GM12878 (cell line): ENCODE measurements around the gene USP21. TPM values are rescaled to one million over a fixed set of nuclear protein-coding genes. Genes with fewer than 3 reads are reported as not detected.

Experiments used
- ATAC-seq: fragments of 200-7000 bp; cut with Tn5 transposase; 3 replicates; pipeline ENCODE4 v1.9.1; 2020; ENCODE audit warnings: mild to moderate bottlenecking, moderate library complexity
- BruUV-seq: library from RNA; stranded (reverse); fragments of 400-500 nt; replicated peaks from 2 replicates; lab custom pipeline; 2021; lab: Mats Ljungman, UMichigan
- CTCF ChIA-PET: fragments of 300-600 bp; sonication (Branson Sonifier 250); formaldehyde crosslinking; extraction: SDS; loops from one replicate; lab custom pipeline; 2021; ENCODE audit warnings: inconsistent platforms; lab: Yijun Ruan, JAX
- POLR2A ChIA-PET: fragments of 350-600 bp; formaldehyde crosslinking; extraction: SDS; loops from one replicate; lab custom pipeline; 2021; ENCODE audit warnings: inconsistent platforms; lab: Charles Lee
- RAD21 ChIA-PET: fragments of 300-600 bp; sonication (Branson Sonifier 250); formaldehyde crosslinking; loops from one replicate; lab custom pipeline; 2023; ENCODE audit warnings: antibody characterized with exemption; ENCODE audit not compliant: unreplicated experiment; lab: Charles Lee
- SMC1A ChIA-PET: fragments of 300-600 bp; sonication (Branson Sonifier 250); formaldehyde crosslinking; loops from one replicate; lab custom pipeline; 2023; ENCODE audit not compliant: unreplicated experiment, uncharacterized antibody; lab: Charles Lee
- DNase-seq: peaks from one replicate; pipeline ENCODE4 v3.0.0-alpha.2; 2011; ENCODE audit warnings: low read depth, low spot score
- FAIRE-seq: peaks from 3 replicates; lab custom pipeline; 2011; peaks lifted over from hg19 to GRCh38; lab: Jason Lieb, UNC
- H2AFZ ChIP-seq: 2 replicates; pipeline ENCODE4 v1.6.0; 2011; ENCODE audit warnings: low read depth, low read length, control low read depth; ENCODE audit not compliant: control insufficient read depth
- H3K27ac ChIP-seq: 2 replicates; pipeline ENCODE4 v1.5.1; 2011; ENCODE audit warnings: control low read depth; ENCODE audit not compliant: control insufficient read depth, insufficient read depth
- H3K27me3 ChIP-seq, 2 experiments: replicated peaks in 1 of 2; 2 replicates each; pipeline versions ENCODE4 v1.6.0 to v1.6.1; 2011; ENCODE audit warnings: low read length in 1 of 2; ENCODE audit not compliant: control insufficient read depth in 2 of 2, insufficient read depth in 2 of 2
- H3K36me3 ChIP-seq, 2 experiments: 2 replicates each; pipeline ENCODE4 v1.5.1; 2011; ENCODE audit warnings: low read length in 1 of 2; ENCODE audit not compliant: control insufficient read depth in 2 of 2, insufficient read depth in 2 of 2
- H3K4me1 ChIP-seq: 2 replicates; pipeline ENCODE4 v1.6.1; 2011; ENCODE audit warnings: mild to moderate bottlenecking, low read length, moderate library complexity, mixed read lengths; ENCODE audit not compliant: control insufficient read depth, insufficient read depth
- H3K4me2 ChIP-seq: 2 replicates; pipeline ENCODE4 v1.6.0; 2011; ENCODE audit warnings: control low read depth; ENCODE audit not compliant: control insufficient read depth, insufficient read depth
- H3K4me3 ChIP-seq: fragments of 200-600 bp; sonication (generic); 2 replicates; pipeline ENCODE4 v1.5.1; 2016
- H3K79me2 ChIP-seq: 2 replicates; pipeline ENCODE4 v1.6.0; 2011; ENCODE audit warnings: low read length; ENCODE audit not compliant: control insufficient read depth, insufficient read depth
- H3K9ac ChIP-seq: 2 replicates; pipeline ENCODE4 v1.8.0; 2011; ENCODE audit warnings: low read length, control low read depth, mixed read lengths; ENCODE audit not compliant: control insufficient read depth, insufficient read depth
- H3K9me3 ChIP-seq: replicated peaks from 3 replicates; pipeline ENCODE4 v1.5.1; 2011; ENCODE audit warnings: mild to moderate bottlenecking, low read length; ENCODE audit not compliant: control insufficient read depth, insufficient read depth
- H4K20me1 ChIP-seq: 2 replicates; pipeline ENCODE4 v1.6.0; 2011; ENCODE audit not compliant: control insufficient read depth, insufficient read depth
- BACH1 ChIP-seq: fragments of 450-650 bp; IDR thresholded peaks from 2 replicates; pipeline ENCODE4 v1.6.1; 2017; ENCODE audit warnings: mild to moderate bottlenecking, borderline replicate concordance
- BRCA1 ChIP-seq: IDR thresholded peaks from 2 replicates; pipeline ENCODE4 v1.6.1; 2011; ENCODE audit warnings: low read depth, low read length, improper control_type of control experiment
- HCFC1 ChIP-seq: fragments of 150-350 bp; IDR thresholded peaks from 2 replicates; pipeline ENCODE4 v1.6.1; 2014; ENCODE audit warnings: low read length
- IRF5 ChIP-seq: fragments of 450-650 bp; IDR thresholded peaks from 2 replicates; pipeline ENCODE4 v1.6.1; 2017; ENCODE audit warnings: borderline replicate concordance
- SMAD5 ChIP-seq: IDR thresholded peaks from 2 replicates; pipeline ENCODE4 v1.6.1; 2016; ENCODE audit warnings: antibody characterized with exemption, low read depth
- ZZZ3 ChIP-seq: IDR thresholded peaks from 2 replicates; pipeline ENCODE4 v1.6.1; 2011; ENCODE audit warnings: low read depth; ENCODE audit not compliant: control insufficient read depth, insufficient read length
- WGBS: methylation state at CpG from one replicate; pipeline ENCODE4 v1.1.6; 2016; ENCODE audit warnings: low lambda C conversion rate; ENCODE audit not compliant: insufficient replicate concordance, insufficient coverage; ENCODE audit errors: missing lambda C conversion rate; 5-methylcytosine and 5-hydroxymethylcytosine counted together
- in situ Hi-C: fragments of 300-500 bp; cut with MboI; formaldehyde crosslinking; loops from 9 replicates; pipeline ENCODE4 v1.14.3; 2018; ENCODE audit warnings: mixed read lengths
- intact Hi-C: fragments of 100-400 bp; cut with micrococcal nuclease; formaldehyde crosslinking; loops from one replicate; pipeline ENCODE4 v1.14.2; 2022; ENCODE audit not compliant: unreplicated experiment
- polyA plus RNA-seq, 11 experiments: library from polyadenylated mRNA; depleted of rRNA in 4 of 11; unstranded in 6 of 11; stranded (reverse) in 5 of 11; fragments of >200 nt; fragmentation: Nextera tagmentation in 4 of 11; fragmentation: Illumina TruSeq in 1 of 11; extraction: Ambion mirVana in 4 of 11; extraction: Trizol in 1 of 11; gene quantifications; 1 replicate in 1 of 11; 2 replicates in 10 of 11; pipeline versions ENCODE4 v1.2.1 to v1.2.3, GENCODE V29; 2011 to 2016; ENCODE audit warnings: inconsistent platforms in 2 of 11, missing spikeins in 2 of 11, low read depth in 1 of 11
- total RNA-seq, 4 experiments: library from RNA; depleted of rRNA in 3 of 4; stranded (reverse); fragments of >200 nt in 3 of 4; fragmentation: Illumina TruSeq in 1 of 4; extraction: Trizol in 1 of 4; gene quantifications; 2 replicates each; pipeline versions ENCODE4 v1.2.1 to v1.2.3, GENCODE V29; 2013 to 2021

USP21 gene
- total and polyA plus RNA-seq, 10 of the 15 experiments (the other 5 are each of a cell fraction or from before 2014, with no cell fraction given): 3.2 to 28.6 (median 16.6) TPM

GRCh38 chr1:161162806-161163205, 3.5 kb downstream of the USP21 start:
- in situ Hi-C loops: no loop called here
- BruUV-seq: no TSS peak
- H3K36me3 ChIP-seq: peaks cover 0 to 12% of the 10 kb centered on the region in 2 experiments; a peak in 3 of 4 replicates
- H3K4me3 ChIP-seq: no peak overlapping the region
- WGBS: 96% methylated on average over 10 of the region's 10 CpGs
- H3K4me2 ChIP-seq: no peak overlapping the region
- H3K79me2 ChIP-seq: peaks cover 8% of the 10 kb centered on the region
- peaks cover 18% of the 10 kb centered on the region for H3K4me1 ChIP-seq
- RAD21 ChIA-PET: interaction anchor here (1.1 kb wide), 1 partner anchor 220 kb away, joined by 3 read pairs; no protein-coding TSS in a partner anchor
- SMC1A ChIA-PET: interaction anchor here (0.9 kb wide), 1 partner anchor 12 kb away, joined by 3 read pairs; no protein-coding TSS in a partner anchor
- H2AFZ ChIP-seq: no peak overlapping the region
- POLR2A ChIA-PET: interaction anchor here (0.6 kb wide), 1 partner anchor 128 kb away, joined by 4 read pairs; no protein-coding TSS in a partner anchor
- CTCF ChIA-PET: interaction anchor here (0.8 to 1.3 kb wide), 2 partner anchors 18 to 63 kb away, joined by 3 to 7 read pairs; partner anchors contain the start of gene TOMM40L
- H4K20me1 ChIP-seq: no peaks in the 10 kb centered on the region
- no peak overlapping the region for H3K27ac ChIP-seq
- H3K9ac ChIP-seq: no peak overlapping the region
- DNase-seq: no peak
- intact Hi-C loops: no loop called here
- H3K9me3 ChIP-seq: no peaks in the 10 kb centered on the region
- no peak for FAIRE-seq
- no peak for ATAC-seq
- TF ChIP-seq BACH1 (no peak), BRCA1 (no peak), HCFC1 (no peak), ZZZ3 (no peak), IRF5 (no peak), SMAD5 (no peak)
- no peaks in the 10 kb centered on the region for H3K27me3 ChIP-seq
